ENCODE data around the gene SEMA7A. TPM values are rescaled to one million over a fixed set of nuclear protein-coding genes. Genes with fewer than 3 reads are reported as not detected.
"Not testable (repeated sequence)": the region's sequence is repeated elsewhere in the genome, so short reads cannot be mapped to it uniquely, and the experiment has no call there.

The SEMA7A gene
- total RNA-seq, 2 donors from 2014 or later, result 47.8 to 53.6 TPM

DNA sequence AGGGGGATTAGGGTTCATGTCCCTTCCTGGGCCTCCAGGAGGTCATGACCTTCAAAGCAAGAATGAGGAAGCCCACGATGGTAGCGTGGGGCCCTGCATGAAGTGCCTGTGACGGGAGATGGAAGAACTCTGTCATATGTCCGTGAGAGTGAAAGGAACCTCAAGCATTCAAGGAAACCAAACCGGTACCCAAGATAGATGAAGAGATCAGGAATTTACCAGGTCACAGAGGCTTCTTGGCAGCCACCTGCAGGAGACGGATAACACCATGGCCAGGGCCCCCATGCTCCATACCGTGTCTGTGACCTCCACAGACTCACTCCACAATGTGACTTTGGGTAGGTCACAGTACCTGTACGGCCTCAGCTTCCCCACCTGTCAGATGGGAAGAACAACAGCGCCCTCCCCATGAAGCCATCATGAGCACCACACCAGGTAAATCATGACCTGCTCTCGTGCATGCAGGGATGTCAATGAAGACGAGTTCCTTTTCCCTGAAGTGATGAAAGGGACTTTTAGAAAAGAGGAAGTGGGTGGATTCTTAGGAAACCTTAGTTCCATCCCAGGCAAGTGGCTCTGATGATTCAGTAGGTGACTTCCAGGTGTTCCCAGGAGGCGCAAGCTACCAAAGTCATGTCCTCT lies 43.0 kb downstream of the SEMA7A start:
- DNase-seq (ENCODE audit: low spot score in 2 of 2) (no peak), ATAC-seq (peak in 1 of 2 donors; percentile 38)
- Mint-ChIP-seq H3K36me3 (no peaks in the 10 kb centered on the region), H3K9me3 (no peaks in the 10 kb centered on the region), H3K27ac (peak overlapping the region; percentile 5 to 73)

DNA sequence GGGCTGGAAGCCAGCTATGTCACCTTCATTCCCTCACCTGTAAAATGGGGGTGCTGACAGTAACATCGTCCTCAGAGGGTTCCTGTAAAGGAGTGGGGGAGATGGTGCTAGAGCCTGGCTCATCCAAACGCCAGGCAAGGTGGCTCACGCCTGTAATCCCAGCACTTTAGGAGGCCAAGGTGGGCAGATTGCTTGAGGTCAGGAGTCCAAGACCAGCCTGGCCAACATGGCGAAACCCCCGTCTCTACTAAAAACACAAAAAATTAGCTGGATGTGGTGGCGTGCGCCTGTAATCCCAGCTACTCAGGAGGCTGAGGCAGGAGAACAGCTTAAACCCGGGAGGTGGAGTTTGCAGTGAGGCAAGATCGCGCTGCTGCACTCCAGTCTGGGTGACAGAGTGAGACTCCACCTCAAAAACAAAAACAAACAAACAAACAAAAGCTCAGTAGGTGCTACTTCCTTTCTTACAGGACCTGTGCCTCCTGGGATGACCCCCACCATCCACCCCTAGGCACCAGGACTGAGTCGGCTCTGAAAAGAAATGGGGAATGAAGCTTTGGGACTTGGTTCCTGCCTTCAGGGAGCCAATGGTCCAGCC lies 43.6 kb downstream of the SEMA7A start:
- peak overlapping the region; percentile 65 to 73 for H3K27ac Mint-ChIP-seq
- ATAC-seq; H3K36me3 Mint-ChIP-seq; DNase-seq (ENCODE audit: low spot score in 2 of 2); H3K9me3 Mint-ChIP-seq: not testable (repeated sequence)

DNA sequence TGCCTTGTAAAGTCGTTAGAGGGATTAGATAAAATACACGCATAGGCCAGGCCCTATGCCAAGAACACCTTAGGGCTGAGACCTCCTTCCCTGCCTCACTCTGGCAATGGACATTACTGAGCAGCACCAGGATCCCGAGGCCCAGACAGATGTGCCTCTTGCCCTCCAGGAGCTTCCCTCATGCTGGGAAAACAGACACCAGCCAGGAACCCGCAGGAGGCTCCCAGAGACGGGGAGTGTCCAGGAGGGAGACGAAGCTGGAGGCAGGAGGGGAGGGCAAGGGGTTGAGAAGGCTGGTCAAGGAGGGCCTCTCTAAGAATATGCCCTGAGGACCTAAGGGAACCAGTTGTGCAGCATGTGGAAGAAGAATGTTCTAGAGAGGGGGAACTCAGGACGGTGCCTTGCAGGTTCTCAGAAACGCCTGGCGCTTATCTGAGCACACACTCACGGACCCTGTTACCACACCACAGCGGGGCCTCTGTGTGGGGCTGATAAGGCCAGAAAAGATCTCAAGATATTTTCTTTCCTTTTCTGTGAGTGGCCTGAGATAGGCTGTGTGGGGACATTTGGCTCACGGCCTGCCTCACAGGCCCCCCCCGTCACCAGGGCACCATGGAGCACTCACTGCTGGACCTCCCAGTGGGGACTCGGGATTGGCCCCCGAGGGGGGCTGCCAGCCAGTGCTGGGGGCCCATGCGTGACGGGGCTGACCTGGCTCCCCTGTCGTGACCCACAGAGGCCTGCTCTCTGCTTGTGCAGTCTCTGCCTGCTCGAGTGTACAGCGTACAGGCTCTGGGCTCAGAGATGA lies 44.3 kb downstream of the SEMA7A start:
- Mint-ChIP-seq H3K27ac (peak overlapping the region in 1 of 2 donors; percentile 73), H3K36me3 (no peaks in the 10 kb centered on the region), H3K9me3 (no peaks in the 10 kb centered on the region)
- ATAC-seq, result no peak
- DNase-seq (ENCODE audit: low spot score in 2 of 2), result no peak

DNA sequence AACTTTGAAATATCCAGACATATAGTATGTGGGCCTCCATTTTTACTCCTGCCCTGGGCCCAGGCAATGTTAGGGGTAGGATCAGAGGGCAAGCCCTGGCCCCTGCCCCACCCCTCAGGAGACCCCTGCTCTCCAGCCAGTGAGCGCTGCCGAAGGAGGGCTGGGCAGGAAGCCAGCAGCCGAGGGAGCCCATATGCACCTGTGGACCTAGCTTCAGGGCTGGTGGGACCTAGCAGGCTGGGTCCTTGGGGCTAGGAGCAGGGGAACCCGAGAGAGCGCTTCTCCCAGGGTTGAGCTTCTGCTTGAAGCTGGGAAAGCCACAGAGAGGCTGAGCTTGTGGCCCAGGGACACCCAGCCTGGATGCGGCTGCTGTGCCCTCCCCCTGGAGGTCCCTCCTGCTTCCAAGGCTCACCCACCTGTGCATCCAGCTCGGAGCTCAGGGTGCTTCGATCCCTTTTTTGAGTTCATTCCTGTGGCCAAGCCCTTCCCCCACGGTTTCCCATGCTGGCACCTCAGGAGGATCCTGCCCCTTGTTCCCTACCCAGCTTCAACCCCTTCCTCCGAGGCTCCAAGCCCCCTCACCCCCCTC lies 45.3 kb downstream of the SEMA7A start:
- no peak for ATAC-seq
- Mint-ChIP-seq H3K36me3 (no peaks in the 10 kb centered on the region), H3K9me3 (no peaks in the 10 kb centered on the region), H3K27ac (peak overlapping the region; percentile 60 to 73)
- no peak for DNase-seq (ENCODE audit: low spot score in 2 of 2)

DNA sequence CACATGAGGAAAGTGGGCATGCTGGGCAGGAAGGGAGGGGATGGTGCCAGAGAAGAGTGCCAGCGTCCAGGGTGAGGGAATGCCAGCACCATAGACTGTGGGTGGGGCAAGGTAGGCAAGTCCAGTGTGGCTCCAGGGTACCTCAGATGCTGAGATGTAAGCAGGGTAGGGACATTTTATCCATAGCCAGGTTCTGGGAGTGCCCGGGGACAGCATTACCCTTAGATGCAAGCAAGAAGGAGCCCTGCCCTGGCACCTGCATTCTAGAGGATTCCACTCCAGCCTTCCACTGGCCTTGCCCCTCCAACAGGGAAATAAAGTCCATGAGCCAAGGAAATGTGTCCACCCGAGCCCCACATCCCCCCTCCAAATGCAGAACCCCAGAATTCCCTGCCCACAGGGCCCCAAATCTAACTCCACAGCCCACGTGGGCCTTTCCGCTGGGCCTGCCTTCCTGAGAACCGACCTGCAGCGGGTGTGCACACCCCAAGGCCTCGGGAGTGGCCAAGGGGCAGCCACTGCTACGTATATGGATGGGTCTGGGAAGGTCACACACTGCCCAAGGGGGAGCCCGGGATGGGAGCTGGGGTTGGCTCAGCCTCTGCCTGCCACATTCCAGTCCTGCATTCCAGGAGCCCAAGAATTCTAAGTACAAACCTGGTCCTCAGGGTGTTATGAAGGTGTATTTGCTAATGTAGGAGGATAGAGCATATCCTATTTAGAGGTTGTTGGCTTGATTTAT lies 46.0 kb downstream of the SEMA7A start:
- Mint-ChIP-seq H3K27ac (peak overlapping the region in 1 of 2 donors; percentile 93), H3K36me3 (no peaks in the 10 kb centered on the region), H3K9me3 (no peaks in the 10 kb centered on the region)
- no peak for ATAC-seq
- DNase-seq (ENCODE audit: low spot score in 2 of 2), result no peak

DNA sequence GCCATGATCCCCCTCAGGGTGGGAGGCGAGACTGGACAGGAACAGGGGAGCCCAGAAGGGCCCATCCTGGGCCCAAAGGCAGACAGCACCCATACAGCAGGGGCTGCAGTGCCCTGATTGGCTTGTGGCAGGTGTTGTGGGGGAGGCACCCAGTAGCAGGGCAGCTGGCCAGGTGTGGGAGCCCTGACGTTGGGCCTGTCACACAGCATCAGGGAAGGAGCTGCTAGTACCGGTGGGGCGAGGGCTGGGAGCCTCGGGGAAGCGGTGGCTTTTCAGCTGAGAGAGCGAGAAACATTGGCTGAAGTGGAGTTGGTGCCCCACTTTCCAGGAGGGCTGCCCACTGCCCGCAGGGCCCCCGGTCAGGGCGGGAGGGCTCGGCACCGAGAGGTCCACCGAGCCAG lies 46.6 kb downstream of the SEMA7A start:
- H3K27ac Mint-ChIP-seq, result peak overlapping the region; percentile 7 to 93
- DNase-seq (ENCODE audit: low spot score in 2 of 2), result no peak
- no peaks in the 10 kb centered on the region for H3K36me3 Mint-ChIP-seq
- ATAC-seq, result no peak
- H3K9me3 Mint-ChIP-seq, result no peaks in the 10 kb centered on the region

DNA sequence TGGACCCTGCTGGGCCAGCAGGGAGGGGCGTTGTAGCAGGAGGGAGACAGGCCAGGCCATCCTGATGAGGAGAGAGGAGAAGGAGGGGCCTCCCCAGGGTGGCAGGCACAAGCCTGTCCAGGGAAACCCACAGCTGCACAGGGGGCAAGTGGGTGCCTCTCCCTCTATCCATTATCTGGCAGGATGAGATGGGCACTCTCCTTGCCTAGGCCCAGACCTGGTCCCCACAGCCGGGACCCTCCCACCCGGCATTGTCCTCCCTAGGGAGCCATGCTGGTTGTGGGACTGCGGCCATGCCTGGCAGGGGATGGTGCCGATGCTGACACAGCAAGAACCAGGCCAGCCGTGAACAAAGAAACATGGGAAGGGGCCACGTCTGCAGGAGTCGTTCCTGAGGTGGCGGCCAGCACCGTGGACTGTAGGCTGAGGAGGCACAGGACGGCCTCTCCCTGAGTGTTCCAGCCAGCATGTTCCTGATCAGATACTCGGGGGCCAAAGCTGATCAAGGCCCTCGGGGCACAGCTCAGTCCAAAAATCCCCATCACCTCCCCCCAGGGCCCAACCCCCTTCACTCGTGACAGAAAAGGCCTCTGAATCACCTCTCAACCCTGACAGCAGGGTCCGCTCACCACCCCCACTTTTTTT lies 47.1 kb downstream of the SEMA7A start:
- Mint-ChIP-seq H3K36me3 (no peaks in the 10 kb centered on the region), H3K27ac (peak overlapping the region; percentile 7 to 93), H3K9me3 (no peaks in the 10 kb centered on the region)
- DNase-seq (ENCODE audit: low spot score in 2 of 2), result no peak
- ATAC-seq, result no peak

DNA sequence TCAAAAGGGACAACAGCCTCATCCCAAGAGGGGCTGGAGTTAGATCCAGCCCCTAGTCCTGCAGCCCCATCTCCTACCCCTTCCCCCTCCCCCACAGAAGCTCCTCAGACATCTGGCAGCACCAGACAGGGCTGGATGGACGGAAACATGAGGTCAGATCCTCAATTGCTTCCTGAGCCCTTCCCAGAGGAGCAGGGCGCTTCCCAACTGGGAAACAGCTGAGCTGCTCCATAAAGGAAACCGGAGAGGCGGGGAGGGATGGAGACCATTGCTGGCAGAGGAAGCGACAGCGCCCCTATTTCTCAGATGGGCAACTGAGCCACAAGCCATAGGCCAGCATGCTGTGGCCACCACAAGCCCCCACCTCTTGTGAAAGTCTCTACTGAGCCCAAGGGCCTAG lies 48.0 kb downstream of the SEMA7A start:
- Mint-ChIP-seq H3K9me3 (no peaks in the 10 kb centered on the region), H3K36me3 (no peaks in the 10 kb centered on the region), H3K27ac (peak overlapping the region in 1 of 2 donors; percentile 93)
- DNase-seq (ENCODE audit: low spot score in 2 of 2), result no peak
- ATAC-seq, result no peak

DNA sequence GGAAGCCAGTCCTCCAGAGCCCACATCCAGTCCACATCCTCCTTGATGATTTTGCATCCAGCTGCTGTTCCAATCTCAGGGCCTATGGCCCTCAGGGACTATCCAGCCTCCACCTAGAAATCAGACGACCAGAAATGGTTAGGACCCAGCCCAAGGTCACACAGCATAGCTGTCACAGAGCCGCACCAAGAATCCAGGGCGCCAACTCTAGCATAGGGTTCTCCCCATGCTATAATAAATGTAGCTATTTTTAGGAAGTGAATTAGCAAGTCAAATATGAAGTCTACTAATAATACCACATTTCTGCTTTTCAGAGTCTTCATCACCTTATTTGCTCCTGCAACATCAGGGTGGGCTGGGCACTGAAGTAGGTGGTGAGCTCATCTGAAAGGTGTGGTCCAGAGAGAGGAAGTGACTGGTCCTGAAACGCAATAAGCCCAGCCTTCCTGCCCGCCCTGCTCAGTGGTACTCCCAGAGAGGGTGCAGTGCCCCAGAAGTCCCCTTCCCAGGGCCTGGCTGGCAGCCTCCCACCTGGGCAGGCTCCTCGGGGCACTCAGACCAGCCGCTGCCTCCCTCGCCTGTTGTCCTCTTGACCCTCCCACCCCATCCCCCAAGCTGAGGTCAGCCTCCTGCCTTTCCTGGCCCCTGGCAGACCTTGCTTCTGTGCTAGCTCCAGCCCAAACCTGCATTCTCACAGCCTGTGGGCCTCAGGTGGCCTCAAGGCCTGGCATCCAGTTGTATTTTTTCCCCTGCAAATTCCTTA lies 48.7 kb downstream of the SEMA7A start:
- peak; percentile 52 to 66 for ATAC-seq
- H3K27ac Mint-ChIP-seq, result peak overlapping the region; percentile 84 to 93
- no peaks in the 10 kb centered on the region for H3K36me3 Mint-ChIP-seq

DNA sequence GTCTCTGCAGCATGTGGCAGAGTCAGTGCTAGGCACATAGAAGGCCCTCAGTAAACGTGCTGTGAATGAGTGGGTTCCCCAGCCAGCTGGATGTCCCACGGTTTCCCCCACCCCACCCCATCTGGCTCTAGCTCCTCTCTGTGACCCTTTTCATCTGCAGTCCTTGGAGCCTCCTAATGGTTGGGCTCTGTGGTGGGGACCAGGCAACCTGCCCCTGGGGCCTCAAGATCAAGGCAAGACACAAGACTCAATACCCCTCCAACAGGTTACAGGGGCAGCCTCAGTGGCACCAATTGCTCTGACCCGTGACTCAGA lies 49.2 kb downstream of the SEMA7A start:
- Mint-ChIP-seq H3K9me3 (no peaks in the 10 kb centered on the region), H3K27ac (peak overlapping the region; percentile 84 to 93), H3K36me3 (no peaks in the 10 kb centered on the region)
- no peak for DNase-seq (ENCODE audit: low spot score in 2 of 2)
- peak in 1 of 2 donors; percentile 0 for ATAC-seq

More for the DNA sequence above, 48.7 kb downstream of the SEMA7A start:
- no peaks in the 10 kb centered on the region for H3K9me3 Mint-ChIP-seq
- peak; percentile 45 to 75 for DNase-seq (ENCODE audit: low spot score in 2 of 2)

DNA sequence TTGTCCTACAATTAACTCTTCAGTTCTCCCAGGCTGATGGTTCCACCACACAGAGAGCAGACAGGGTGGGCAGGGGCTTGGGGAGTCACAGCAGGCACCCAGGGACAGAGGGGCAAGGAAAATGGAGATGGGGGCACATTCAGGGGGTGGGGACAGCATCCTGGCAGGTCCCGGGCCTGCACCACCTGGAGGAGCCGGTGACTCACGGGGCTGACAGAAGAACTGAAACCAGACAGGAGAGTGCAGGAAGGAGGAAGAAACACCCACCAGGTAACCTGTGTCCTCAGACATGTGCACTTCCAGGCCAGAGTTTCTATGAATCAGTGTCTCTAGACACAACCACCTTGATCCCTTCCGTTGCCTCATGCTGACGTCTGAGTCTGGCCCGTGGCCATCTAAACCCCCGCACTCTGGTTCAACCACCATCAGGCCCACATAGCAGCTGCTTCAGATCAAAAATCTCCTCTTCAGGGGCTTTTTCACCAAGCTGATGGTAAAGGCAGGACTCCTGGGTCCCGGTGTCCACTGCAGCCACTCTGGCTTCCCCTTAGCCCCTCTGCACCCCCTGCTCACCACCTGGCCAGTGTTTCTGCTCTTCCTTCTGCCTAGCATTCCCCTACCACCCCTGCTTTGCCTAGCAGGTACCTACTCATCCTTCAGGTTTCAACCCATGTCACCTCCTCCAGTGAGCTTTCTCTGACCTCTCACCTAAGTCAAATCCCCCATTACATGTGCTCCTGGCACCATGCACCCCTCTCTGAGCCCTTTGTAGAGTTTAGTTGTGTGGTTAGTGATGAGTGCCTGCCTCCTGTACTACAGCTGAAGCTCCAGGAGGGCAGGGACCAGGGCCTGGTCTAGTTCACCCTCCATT lies 49.8 kb downstream of the SEMA7A start:
- DNase-seq (ENCODE audit: low spot score in 2 of 2) (peak; percentile 60 to 87), ATAC-seq (peak; percentile 74 to 79)
- Mint-ChIP-seq H3K9me3 (no peaks in the 10 kb centered on the region), H3K27ac (peak overlapping the region; percentile 84 to 93), H3K36me3 (no peaks in the 10 kb centered on the region)

DNA sequence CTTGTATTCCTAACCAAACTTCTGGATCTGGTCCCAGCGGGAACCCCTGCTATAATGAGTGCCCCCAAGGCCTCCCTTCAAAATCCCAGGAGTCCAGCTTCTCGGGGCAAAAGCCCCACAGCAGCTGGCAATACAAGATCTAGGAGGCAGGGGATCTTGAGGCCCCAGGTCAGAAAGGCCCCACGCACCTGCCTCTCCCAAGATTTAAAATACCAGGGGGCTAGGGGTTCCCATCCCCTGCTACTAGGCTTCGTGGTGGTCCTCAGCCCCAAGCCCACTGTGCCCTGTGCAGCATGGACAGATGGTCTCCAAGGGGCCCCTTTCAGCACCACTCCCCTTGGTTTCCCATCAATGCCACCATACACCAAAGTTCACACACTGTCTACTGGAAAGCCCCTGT lies 50.5 kb downstream of the SEMA7A start:
- H3K9me3 Mint-ChIP-seq, result no peaks in the 10 kb centered on the region
- no peak for DNase-seq (ENCODE audit: low spot score in 2 of 2)
- H3K36me3 Mint-ChIP-seq, result no peaks in the 10 kb centered on the region
- peak overlapping the region; percentile 84 to 93 for H3K27ac Mint-ChIP-seq
- ATAC-seq, result no peak

DNA sequence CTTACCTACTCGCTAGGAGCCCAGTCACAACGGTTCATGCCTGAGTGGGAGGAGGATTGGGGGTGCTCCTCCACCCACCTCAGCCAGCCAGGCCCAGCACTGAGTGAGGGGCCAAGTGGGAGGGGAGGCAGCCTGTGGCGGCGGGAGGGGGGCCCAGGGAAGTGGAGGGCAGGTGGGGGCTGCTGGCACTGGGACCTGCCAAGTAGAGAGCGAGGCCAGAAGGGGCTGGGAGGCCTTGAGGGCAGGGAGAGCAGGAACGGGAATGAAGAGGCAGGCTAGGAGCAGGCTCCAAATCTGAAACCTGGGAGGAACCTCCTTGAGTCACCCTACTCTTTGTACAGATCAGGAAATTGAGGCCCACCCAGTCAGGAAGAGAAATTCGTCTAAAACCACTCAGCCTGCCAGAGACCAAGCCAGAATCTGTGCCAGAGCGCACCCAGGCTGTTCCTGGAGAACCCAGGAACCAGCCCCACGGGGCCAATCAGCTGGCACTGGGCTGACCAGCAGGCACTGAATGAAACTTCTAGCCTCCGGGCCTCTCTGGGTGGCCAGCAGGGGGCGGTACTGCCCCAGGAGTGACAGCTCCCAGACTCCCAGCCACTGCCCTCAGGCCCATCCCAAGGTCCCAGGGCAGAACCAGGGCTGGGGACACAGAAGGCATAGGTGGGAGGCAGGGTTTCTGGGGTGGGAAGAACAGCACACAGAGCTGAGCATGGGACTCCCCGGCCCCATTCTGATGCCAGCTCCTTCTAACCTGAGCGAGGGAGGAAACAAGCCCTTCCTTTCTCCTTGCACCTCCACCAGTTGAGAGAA lies 51.5 kb downstream of the SEMA7A start:
- peak; percentile 26 to 35 for ATAC-seq
- Mint-ChIP-seq H3K27ac (peak overlapping the region in 1 of 2 donors; percentile 93), H3K9me3 (no peaks in the 10 kb centered on the region), H3K36me3 (no peaks in the 10 kb centered on the region)
- DNase-seq (ENCODE audit: low spot score in 2 of 2), result peak; percentile 83 to 85

DNA sequence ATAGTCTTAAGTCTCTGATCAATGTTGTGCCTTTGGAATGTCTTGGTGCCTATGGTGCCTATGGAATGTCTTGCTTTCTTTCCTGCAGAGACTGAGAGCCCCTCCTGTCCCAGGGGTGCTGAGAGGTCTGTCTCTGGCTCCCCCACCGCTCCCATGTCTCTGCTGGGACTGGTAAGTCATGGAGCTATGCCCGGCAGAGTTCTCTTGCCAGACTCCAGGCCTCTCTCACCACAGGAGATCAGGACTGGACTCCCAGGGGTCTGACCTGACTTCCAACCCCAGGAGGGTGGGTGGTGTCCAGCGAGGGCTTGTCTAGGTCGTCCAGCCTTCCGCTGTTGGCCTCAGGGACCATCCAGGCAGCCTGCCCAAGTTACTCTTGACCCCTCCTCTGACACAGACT lies 52.3 kb downstream of the SEMA7A start:
- ATAC-seq, result no peak

More for the DNA sequence above, 52.3 kb downstream of the SEMA7A start:
- Mint-ChIP-seq H3K27ac (peak overlapping the region in 1 of 2 donors; percentile 93), H3K9me3 (no peaks in the 10 kb centered on the region), H3K36me3 (no peaks in the 10 kb centered on the region)
- DNase-seq (ENCODE audit: low spot score in 2 of 2), result no peak
